IPS-15b (cell line): ENCODE results near the gene CDH1.

Experiments used
- H3K27me3 ChIP-seq: one replicate; pipeline ENCODE4 v1.6.1; 2013; ENCODE audit warnings: low read length; ENCODE audit not compliant: control insufficient read depth, insufficient read depth
- H3K36me3 ChIP-seq: one replicate; pipeline ENCODE4 v1.6.1; 2013; ENCODE audit warnings: low read length; ENCODE audit not compliant: control insufficient read depth, insufficient read depth
- H3K4me1 ChIP-seq: one replicate; pipeline ENCODE4 v1.6.1; 2013; ENCODE audit warnings: mild to moderate bottlenecking, low read length; ENCODE audit not compliant: control insufficient read depth, insufficient read depth
- H3K4me3 ChIP-seq: one replicate; pipeline ENCODE4 v1.5.1; 2013; ENCODE audit warnings: low read depth, low read length
- H3K9ac ChIP-seq: one replicate; pipeline ENCODE4 v1.6.1; 2013; ENCODE audit warnings: low read depth, mild to moderate bottlenecking, low read length
- H3K9me3 ChIP-seq: one replicate; pipeline ENCODE4 v1.6.1; 2013; ENCODE audit warnings: mild to moderate bottlenecking, low read length; ENCODE audit not compliant: control insufficient read depth, insufficient read depth

The CDH1 gene

GRCh38 chr16:68875871-68876270, 138.8 kb downstream of the CDH1 start:
- H3K9me3 ChIP-seq = no peaks in the 10 kb centered on the region
- no peaks in the 10 kb centered on the region for H3K27me3 ChIP-seq
- H3K4me1 ChIP-seq = no peaks in the 10 kb centered on the region
- no peaks in the 10 kb centered on the region for H3K36me3 ChIP-seq
- H3K4me3 ChIP-seq = no peak overlapping the region
- H3K9ac ChIP-seq = no peak overlapping the region

GRCh38 chr16:68883685-68884084, 146.6 kb downstream of the CDH1 start:
- Histone ChIP-seq H3K4me1 (no peaks in the 10 kb centered on the region), H3K36me3 (no peaks in the 10 kb centered on the region), H3K27me3 (no peaks in the 10 kb centered on the region), H3K9me3 (no peaks in the 10 kb centered on the region), H3K9ac (no peak overlapping the region), H3K4me3 (no peak overlapping the region)

GRCh38 chr16:68884401-68884800, 147.3 kb downstream of the CDH1 start:
- Histone ChIP-seq H3K36me3 (no peaks in the 10 kb centered on the region), H3K27me3 (no peaks in the 10 kb centered on the region), H3K4me3 (no peak overlapping the region), H3K9ac (no peak overlapping the region), H3K9me3 (no peaks in the 10 kb centered on the region), H3K4me1 (no peaks in the 10 kb centered on the region)
